ENCODE results near the gene CAPZA1.
A peak's percentile ranks its signal among the peaks of the same experiment; 100 is the strongest.
"Not testable (repeated sequence)": the region's sequence is repeated elsewhere in the genome, so short reads cannot be mapped to it uniquely, and the experiment has no call there.

Gene CAPZA1

DNA sequence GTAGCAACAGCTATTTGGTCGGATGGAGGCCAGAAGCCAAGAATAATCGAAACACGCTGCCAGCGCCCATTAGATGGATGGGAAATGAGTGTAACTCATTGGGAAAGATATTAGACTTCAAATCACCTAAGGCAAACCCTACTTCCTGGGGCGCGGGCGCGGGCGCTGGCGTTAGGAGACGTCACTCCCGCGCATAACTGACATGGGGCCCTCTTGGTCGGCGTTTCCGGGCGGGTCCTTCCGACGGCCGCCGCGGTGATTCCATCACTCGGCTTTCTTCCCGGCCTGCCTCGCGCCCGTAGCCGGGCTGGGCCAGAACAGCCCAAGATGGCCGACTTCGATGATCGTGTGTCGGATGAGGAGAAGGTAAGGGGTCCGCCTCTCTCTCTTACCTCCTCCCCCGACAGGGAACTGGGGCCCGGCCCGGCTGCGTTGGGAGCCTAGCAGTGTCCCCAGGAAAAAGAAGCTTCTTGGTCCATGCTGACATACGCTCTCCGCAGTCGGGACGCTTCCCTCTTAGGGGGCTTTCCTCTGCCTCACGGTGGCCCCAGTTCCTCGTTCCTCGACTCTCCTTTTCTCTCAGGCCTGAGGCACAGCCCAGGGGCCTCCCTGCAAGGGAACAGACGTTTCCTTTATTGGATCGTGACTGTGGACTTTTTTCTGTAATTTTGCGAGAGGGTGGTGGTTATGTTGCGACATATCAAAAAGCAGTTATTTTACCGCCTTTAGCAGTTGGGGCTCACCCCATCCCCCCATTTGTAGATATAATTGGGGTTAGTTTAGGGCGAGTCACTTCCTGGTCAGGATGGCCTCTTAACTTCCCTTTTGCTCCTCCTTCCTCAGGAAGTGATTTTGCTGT is at the start of gene CAPZA1:
Gene CAPZA1 (plus strand): TSS at position 315 of the 859 bp plus-strand sequence. CDS start 13 bp downstream, at position 328.
- DNase-seq: peak; percentile 93

DNA sequence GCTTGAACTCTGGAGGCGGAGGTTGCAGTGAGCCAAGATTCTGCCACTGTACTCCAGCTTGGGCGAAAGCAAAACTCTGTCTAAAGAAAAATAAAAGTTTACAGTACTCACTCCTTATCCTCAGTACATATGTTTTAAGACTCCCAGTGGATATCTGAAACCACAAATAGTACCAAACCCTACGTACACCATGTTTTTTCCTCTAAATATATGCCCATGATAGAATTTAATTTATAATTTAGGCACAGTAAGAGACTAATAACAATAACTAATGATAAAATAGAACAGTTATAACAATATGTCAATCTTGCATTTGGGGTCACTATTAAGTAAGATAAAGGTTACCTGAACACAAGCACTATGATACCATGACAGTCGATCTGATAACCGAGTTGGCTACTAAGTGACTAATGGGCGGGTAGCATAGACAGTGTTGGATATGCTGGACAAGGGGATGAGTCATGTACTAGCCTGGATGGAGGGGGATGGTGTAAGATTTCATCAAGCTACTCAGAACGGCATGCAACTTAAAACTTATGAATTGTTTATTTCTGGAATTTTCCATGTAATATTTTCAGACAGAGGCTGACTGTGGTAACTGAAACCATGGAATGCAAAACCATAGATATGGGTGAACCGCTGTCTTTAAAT is 44.4 kb upstream of the CAPZA1 start:
- no peak for DNase-seq

DNA sequence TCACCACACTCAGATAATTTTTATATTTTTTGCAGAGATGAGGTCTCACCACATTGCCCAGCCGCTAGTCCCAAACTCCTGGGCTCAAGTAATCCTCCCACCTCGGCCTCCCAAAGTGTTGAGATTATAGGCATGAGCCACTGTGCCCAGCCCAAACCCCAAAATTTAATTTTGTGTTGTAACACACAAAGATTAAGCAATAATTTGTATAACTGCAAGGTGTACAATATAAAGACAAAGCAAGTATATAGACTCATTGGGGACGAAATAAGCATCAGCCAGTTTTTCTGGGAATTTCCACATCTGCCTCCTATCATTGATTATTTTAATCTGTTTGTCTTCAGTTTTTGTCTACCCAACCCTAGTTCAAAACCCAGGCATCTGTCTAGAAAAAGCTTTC is 43.4 kb upstream of the CAPZA1 start:
- DNase-seq: no peak

DNA sequence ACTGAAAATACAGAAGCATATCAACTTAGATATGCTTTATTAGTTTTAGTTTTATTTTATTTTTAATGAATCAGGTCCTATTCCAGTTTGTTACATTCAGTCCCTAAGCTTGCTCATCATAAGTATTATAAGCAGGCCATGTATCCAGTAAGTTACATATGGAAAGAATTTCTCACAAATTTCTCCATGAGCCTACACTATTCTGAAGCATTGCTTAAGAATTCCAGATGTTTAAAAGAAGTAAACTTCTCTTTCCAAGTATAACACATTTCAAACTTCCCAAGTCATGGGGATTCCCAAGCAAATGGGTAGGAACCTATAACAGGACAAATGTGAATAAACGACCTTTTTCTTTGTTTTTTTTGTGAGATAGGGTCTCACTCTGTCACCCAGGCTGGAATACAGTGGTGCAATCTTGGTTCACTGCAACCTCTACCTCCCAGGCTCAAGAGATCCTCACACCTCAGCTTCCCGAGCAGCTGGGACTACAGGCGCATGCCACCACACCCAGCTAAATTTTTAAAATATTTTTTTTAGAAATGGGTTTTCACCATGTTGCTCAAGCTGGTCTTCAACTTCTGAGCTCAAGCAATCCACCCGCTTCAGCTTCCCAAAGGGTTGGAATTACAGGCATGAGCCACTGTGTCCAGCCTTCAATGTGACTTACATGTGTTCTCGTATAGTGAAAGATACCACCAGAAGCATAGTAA is 39.7 kb upstream of the CAPZA1 start:
- no peak for DNase-seq

DNA sequence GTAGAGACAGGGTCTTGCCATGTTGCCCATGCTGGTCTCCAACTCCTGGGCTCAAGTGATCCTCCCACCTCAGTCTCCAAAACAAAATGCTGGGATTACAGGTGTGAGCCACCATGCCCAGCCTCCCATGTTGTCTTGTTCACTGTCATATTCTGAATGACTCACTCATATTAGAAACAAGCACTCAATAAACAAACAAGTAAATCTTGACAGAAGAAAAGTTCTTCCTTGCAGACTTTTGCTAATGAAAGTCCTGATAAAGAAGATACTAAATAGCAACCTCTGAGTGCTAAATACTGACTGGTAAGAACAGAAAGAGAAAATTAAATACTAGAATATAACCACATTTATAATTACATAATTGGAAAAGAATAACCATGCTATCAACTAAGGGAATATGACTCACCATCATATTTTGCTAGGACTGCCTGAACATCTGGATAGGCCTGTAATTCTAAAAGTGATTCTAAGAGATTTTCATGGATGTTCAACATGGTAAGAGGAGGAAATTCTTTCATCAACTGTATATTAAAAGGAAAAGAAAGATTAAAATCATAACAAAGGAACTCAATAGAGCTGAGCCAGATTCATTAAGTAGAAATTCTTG is 37.9 kb upstream of the CAPZA1 start:
- DNase-seq: no peak

DNA sequence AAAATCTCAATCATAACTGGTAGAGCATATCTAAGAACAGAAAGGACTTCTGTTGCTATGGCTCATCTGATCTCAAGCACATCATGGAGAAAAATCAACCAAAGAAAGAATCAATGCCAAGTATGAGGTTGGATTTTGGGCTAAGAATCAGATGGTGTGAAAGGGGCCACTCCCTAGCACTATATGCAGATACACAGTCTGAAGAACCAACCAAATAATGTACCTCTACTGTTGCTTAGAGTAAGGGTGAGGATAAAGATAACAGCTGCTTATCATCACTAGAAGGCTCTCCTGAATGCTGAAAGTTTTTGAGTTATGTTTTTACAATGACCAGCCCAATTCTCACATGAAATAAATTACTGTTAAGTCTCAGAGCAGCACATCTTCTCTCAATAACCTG is 36.3 kb upstream of the CAPZA1 start:
- DNase-seq: no peak

DNA sequence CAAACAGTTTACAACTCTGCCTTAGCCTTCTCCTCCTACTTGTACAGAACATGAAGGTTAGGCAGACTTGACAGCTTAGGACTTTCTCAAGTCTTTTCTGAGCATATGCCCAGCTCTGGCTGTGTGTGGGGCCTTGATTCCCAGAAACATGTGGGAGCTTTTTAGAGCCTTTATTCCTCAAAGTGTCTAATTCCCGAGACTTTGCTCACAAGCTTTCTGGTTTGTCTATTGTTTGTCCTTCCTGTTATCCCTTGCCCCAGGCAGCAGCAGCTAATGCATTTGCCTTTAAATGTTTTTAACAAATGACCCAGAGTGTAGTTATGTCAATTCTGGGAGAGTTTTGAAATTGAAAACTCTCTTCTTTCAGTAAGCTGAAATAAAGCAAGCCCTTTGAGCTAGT is 29.9 kb upstream of the CAPZA1 start:
- DNase-seq: no peak

DNA sequence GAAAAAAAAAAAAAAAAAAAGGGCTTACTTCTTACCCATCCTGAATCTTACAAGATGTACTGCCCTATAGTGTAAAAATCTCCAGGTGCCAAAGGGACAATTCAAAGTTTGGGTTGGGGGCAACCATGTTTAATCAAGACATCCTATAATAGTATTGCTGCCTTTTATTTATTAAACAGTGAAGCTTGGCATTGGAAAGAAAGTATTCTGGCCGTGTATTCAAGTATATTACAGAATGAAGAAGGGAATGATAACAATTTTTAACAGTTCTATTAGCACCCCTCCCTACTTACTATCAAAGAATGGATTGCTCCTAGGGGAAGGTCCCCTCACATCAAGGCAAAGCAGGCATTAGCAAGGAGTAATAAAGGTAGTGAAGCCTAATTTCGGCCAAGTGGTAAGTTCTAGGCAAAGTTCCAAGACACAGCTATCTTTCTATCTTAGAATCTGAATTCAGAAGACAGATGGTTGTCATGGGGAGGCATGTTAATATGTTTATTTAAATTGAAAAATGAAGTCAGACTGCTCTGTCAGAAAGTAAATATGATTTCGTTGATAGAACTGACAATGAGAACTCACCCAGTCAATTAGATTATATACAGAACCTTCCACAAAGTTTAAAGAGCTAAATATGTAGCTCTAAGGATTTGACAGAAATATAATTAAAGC is 25.3 kb upstream of the CAPZA1 start:
- DNase-seq: no peak

DNA sequence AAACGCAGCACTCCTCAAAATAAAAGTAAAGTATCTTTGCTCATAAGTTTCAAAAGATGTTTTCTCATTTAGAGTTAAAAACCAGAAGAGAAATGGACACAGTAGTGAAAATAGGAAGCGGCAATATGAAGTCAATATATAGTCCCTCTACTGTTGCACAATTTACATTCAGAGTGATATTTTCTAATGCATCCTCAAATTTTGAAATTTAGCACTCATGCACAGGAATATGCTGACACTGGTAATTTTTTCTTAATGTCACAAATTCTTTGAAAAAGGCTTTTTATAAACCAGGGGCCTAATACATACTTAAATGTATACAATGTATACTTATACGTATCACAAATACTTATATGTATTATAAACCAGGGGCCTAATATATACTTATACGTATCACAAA is 20.2 kb upstream of the CAPZA1 start:
- no peak for DNase-seq

DNA sequence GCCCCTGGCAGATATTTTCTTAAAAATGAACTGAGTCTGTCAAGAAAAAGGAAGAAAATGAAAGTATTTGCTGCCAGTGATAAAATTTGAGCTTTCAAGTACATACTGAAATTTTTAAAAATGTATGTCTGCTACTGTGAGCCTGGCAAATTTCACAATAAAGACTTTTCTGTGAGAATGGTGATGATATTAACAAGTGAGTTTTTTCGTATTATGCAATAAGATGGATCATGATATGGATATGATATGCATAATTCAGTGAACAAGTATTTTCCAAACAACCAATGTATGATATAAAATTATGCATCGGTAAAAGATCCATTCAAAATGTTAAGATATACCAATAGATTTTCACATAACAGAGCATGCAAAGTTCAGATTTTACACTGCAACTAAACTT is 16.6 kb upstream of the CAPZA1 start:
- DNase-seq: no peak

DNA sequence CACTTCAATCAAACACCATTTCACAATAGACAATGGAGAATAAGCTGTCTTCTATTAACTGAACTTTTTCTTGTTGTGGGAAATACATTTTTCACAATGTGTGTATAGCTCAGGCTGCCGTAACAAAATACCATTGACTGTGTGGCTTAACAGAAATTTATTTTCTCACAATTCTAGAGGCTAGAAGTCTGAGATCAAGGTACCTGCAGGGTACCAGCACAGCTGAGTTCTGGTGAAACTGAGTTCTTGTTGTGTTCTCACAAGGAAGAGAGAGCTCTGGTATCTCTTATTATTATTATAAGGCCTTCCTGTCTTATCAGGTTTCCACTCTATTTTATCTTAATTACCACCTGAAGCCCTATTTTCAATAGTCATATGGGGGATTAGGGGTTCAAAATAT is 16.1 kb upstream of the CAPZA1 start:
- no peak for DNase-seq

DNA sequence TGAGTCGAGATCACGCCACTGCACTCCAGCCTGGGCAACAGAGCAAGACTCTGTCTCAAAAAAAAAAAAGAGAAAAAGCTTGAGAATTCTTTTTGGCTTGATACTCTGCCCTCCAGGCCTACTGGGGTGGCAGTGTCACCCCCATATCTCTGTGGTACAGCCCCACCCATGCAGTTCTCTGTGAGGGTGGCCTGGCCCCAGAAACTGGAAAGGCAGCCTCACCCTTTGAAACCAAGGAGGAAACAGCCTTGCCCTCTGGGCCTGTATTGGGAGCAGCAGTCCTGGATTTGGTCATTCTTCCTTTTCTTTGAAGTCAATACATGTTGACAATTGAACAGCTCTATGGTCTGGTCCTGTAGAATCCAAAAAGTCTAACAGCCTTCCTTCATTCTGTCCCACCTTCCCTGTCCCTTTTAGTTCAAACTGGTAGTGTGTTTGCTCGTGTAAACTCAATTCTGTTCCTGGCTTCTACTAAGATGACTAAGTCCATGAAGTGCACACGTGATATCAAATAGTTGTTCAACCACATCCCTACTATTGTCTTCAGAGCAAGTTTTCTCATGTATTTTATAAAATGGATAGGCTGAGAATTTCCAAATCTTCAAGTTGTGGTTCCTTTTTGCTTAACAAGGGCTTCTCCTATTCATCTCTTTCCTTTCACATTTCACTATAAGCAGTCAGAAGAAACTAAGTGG is 13.9 kb upstream of the CAPZA1 start:
- no peak for DNase-seq

DNA sequence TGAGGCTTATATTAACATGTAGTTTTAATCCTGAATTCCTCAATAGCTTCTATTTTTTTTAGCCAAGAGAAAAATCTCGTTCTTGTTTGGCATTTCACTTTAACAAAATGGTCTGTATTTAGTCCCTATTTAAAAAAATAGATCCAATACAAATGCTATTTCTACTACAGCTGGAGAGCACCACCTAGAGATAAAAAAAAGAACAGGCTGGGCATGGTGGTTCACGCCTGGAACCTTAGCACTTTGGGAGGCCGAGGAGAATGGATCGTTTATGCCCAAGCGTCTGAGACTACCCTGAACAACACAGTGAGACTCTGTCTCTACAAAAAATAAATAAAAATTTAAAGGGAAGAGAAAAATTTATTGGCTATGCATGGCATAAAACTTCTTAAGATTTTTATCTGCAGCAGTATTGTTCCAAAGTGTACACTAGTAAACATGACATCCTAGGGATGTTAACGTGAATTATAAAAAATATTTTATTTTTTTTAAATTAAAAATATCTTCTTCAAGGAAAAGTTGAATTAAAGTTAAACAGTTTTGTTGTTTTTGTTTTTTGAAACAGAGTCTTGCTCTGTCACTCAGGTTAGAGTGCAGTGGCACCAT is 5.1 kb upstream of the CAPZA1 start:
- peak; percentile 42 for DNase-seq

DNA sequence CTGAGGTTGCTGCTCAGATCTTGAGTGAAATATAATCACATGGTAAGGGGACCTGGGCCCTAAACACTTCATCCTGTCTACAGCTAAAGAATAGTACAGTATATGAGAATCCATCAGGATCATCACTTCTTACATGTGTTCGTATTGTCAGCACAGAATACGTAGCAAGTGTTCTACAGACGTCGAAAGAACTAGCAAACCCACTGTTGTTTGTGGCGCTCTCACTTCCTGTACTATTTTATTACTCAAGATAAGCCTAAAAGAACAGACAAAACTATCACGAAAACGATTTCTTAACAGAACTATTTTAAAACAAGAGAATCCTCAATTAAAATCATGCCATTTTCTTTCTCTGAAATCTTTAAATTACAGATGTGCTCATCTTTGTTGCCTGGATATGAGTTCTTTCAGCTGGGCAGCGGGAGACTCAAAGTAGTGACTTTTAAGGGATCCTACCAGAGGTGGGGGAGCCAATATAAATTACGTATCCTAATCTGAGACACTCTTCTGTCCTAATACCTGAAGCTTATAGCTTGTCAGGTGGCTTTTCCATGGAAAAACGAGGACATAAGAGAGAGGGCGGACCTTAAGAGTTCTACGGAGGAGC is 1.4 kb upstream of the CAPZA1 start:
- DNase-seq: peak; percentile 71

DNA sequence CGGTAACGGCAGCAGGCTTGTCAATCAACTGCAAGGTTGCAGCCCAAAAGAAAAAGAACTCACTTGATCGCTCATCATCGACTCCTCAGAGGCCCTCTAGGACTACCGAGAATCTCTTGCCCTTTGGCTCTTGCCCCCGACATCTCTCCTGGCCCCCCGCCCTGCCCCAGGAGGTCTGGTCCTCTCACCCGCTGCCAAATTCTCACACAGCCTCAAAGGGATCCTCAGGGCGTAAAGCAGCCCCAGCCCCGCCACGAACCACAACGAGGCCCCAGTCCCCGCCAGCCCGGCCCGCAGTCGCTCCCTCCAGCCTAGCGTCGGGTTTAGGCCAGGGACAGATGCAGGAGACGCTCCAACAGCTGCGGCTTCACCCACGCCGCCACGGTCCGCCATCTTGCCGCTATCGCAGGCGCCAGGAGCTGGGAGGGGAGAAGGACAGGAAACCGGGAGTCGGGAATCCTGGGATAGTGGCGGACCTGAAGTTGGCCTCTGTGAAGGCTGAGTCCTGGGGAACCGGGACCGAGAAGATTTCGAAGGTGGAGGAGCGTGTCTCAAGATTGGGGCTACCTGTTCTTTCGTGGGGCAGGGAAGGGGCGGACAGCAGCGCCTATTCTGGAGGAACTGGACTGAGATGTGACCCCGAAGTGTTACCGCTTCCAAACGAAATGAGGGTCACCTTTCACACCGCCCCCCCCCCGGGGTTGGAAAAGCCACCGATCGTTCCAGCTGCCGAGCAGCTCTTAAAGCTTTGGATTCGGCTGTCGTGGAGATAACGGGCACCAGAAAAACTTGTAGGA is 713 bp upstream of the CAPZA1 start, which contains the start of gene ST7L:
Gene ST7L (minus strand): TSS at position 421 of the 797 bp plus-strand sequence. CDS start 28 bp downstream, at position 393.
- DNase-seq: peak; percentile 66

DNA sequence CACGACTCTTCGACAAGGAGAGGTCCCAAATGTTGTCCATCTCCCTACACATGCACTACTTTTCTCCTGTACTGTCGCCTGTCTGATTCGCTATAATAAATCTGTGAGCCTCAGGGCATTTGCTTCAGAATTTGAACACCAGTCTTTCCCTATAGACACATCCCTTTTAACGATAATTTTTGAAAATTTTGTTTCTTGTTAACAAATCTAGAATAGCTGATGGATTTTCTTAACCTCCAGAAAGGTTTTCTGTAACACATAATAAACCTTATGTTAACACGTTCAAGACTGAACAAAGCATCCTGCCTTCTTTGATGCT is 704 bp downstream of the CAPZA1 start:
- DNase-seq: no peak

DNA sequence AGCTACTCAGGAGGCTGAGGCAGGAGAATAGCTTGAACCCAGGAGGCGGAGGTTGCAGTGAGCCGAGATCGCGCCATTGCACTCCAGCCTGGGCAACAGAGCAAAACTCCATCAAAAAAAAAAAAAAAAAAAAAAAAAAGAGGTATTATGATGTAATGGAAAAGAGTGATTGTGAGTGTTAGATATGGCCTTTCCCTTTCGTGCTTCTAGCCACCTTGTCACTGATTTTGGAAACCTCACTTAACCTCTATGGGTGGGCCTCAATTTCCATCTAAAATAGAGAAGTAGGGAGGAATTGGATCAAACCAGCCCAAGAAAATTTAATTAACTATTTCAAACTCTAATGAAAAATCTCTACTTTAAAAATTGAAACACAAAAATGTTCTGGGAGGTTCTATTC is 4.9 kb downstream of the CAPZA1 start:
- not testable (repeated sequence) for DNase-seq

DNA sequence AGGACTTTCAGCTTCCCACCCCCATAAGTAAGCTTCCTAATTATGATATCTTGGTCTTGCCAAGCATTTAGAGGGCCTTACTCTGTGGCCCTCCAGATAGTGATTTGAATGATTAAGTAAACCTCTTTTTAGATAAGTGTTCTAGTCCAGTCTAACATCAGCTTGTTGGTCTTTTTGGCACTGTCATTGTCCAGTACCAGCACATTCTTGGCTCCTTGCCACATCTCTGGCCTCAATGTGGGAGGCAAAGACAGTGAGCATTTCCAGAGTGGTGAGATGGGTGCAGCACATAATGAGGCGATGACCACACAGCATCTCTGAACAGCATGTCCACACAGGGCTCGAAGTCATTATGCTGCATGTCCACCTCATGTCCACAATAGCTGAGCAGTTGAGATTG is 6.1 kb downstream of the CAPZA1 start:
- DNase-seq: no peak

DNA sequence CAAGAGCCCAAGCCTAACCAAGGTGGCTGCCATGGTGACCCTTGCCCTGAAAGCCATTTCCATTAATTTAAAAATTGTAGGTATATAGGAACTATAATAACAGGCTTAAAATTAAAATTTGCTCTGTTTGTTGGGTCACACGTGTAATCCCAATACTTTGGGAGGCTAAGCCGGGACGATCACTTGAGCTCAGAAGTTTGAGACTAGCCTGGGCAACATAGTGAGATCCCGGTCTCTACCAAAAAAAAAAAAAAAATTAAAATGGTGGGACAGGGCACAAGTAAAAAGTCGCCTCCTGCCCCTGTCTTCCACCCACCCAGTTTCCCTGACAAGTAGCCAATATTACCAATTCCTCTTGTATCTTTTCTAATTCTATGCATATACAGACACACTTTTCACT is 6.6 kb downstream of the CAPZA1 start:
- DNase-seq: no peak

DNA sequence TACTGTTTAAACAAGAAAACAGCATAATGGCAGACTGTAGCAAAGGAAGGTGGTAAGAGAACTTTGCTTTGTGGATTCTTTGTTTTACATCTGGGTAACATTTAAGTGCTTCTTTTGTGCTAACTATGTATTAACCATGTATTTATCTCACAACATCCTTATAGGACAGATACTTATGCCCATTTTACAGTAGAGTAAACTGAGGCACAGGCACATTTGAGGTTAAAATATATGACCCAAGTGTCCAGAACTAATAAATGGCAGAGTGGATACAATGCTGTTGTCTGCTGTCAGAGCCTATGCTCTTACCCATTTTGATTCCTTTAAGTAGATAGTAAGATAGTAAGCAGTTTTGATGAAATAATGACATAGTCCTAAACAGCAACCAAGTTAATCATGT is 7.3 kb downstream of the CAPZA1 start:
- DNase-seq: no peak

Data from CD4-positive, alpha-beta T cell treated with Interleukin-12 subunit alpha and Interleukin-12 subunit beta, for 1 hour (primary cell).